Activated CD4-positive, alpha-beta T cell treated with anti-CD3 and anti-CD28 coated beads for 24 hours (primary cell): ENCODE measurements around the gene LRRTM4.
"Not testable (repeated sequence)": the region's sequence is repeated elsewhere in the genome, so short reads cannot be mapped to it uniquely, and the experiment has no call there.

Experiments
- DNase-seq, 2 donors: peaks; one replicate each; pipeline ENCODE4 v3.0.0-alpha.2; 2020; ENCODE audit warnings: low read depth in 2 of 2

The LRRTM4 gene

DNA sequence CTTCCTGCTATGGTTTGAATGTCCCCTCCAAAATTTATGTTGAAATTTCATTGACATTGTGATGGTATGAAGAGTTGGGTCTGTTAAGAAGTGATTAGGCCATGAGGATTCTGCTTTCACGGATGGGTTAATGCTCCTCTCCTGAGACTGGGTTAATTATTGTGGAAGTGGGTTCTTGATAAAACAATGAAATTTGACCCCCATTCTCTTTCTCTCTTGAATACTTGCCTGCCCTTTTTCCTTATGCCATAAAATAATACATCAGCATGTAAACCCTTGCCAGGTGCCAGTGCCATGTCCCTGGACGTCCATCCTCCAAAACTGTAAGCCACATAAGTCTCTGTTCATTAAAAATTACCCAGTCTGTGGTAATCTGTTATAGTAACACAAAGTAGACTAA lies 352.8 kb downstream of the LRRTM4 start:
- no peak for DNase-seq

DNA sequence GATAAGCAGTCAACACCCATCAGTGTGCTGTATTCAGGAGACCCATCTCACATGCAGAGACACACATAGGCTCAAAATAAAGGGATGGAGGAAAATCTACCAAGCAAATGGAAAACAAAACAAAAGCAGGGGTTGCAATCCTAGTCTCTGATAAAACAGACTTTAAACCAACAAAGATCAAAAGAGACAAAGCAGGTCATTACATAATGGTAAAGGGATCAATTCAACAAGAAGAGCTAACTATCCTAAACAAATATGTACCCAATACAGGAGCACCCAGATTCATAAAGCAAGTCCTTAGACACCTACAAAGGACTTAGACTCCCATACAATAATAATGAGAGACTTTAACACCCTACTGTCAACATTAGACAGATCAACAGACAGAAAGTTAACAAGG lies 358.2 kb downstream of the LRRTM4 start:
- DNase-seq: not testable (repeated sequence)

DNA sequence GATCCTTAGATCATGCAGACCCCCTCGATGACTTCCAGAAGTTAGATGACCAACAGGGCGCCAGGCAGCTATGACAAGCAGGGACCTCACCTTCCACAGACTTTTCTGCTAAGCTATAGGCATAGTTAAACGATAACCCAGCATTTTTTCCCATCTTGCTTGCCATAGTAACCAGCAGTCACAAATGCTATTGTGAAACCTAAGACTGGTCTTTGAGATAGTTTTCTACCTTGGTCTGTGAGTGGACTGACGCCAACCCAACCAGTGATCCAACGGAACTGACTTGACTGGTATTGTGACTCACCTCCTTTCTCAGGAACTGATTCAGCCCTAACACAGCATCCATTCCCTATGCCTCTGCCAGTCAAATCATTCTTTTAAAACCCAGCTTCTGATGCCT lies 361.2 kb downstream of the LRRTM4 start:
- DNase-seq: no peak

DNA sequence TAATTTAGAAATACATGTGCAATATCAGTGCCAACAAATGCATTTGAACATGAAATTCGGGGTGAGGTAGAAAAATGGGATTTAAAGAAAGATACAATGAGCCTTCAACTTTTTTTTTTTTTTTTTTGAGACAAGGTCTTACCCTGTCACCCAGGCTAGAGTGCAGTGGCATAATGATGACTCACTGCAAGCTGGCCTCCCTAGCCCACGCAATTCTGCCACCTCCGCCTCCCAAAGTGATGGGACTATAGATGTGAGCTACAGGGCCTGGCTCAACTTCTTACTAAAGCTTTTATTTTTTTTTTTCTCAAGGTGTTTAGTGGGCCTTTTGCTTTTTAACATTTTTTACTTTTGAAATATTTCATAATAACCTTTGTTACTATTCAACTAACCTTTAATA lies 365.6 kb downstream of the LRRTM4 start:
- DNase-seq: no peak

DNA sequence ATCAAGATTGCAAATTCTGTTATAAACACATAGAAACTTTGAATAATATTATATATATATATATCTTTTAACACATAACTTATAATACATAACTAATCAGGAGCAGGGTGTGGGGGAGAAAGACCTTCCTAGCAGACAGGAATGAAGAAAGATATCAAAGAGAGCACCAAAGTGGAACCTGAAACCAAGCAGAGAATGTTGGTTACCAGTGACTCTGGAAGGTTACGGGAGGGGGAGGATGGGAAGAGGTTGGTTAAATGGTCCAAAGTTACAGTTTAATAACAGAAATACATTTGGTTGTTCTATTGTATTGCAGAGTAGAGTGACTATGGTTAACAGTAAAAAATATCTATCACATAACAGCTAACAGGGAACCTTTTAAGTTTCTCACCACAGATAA lies 366.7 kb downstream of the LRRTM4 start:
- DNase-seq: no peak

DNA sequence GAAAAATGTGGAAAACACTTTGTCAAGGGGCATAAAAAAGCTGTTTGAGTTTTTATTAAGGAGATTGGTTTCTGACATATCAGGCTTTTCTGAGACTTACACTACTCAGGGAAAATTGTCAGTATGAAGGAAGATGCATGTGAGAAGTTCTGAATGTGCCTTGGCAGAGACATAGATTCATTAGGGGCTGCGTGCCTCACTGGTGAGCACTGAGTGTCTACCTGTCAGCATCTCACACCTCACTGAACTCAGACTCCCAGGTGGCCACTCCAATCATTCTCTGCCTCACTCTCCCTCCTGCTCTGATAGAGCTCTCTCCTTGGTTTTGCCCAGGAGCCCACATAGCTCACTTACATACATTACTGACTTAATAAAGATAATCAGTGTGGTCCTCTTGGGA lies 372.6 kb downstream of the LRRTM4 start:
- DNase-seq: no peak

DNA sequence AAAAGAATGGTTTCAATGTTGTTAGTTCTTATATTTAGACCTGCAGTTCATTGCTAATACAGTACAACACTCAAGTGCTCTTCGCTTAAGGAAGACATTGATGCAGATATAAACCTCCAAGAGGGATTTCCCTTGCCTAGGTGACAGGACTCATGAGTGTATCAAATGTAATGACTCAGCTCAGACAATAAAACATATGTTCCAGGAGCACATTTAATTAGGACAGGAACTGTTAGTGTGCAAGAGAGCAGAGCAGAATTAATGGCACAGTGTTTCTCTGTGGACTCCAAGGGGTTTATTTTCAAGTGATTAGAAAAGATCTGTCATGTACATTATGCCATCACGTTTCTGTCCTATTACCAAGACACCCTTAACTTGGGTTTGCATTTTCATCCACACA lies 375.0 kb downstream of the LRRTM4 start:
- DNase-seq: no peak

DNA sequence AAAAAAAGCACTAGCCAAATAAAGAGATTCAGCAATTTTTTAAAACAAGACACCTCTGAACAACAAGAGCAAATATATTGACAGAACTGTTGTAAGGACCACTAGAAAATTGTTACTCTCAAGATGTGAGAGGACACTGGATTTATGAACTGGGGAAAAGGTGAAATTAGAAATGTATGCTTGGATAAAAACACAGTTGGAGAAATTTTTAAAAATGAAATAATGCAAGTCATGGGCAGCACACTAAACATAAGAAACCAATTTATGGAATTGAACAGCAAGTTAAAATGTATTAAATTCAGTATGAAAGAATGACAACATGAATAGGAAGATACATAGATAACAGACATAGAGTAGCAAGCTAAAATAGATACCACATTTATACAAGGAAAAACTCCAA lies 377.4 kb downstream of the LRRTM4 start:
- no peak for DNase-seq

DNA sequence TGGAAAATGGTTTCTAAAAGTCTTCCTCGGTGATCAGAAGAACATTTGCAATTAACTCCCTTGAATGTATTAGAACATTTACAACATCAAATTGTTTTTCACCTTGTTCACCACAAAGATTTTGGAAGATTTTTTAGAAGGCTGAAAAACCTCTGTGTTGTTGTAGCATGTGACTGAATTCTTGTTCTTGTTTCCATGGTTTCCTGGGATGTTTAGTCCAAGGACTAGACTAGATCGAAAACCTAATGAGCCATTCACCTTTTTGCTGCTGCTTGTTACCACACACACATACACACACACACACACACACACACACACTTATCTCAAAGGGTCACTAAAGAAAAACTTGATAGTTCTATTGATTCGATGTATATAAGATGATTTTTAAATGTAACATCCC lies 380.0 kb downstream of the LRRTM4 start:
- no peak for DNase-seq

DNA sequence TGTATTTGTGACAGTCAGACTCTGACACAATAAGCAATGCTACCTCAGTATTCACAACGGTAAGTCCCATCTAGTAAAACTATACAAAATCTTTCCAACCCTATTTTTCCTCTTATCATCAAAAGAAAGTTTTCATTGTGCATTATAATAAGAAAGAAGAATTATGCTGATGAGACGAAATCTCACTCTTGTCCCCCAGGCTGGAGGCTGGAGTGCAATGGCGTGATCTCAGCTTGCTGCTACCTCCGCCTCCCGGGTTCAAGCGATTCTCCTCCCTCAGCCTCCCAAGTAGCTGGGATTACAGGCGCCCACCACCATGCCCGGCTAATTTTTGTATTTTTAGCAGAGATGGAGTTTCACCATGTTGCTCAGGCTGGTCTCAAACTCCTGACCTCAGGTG lies 393.7 kb downstream of the LRRTM4 start:
- DNase-seq: not testable (repeated sequence)

DNA sequence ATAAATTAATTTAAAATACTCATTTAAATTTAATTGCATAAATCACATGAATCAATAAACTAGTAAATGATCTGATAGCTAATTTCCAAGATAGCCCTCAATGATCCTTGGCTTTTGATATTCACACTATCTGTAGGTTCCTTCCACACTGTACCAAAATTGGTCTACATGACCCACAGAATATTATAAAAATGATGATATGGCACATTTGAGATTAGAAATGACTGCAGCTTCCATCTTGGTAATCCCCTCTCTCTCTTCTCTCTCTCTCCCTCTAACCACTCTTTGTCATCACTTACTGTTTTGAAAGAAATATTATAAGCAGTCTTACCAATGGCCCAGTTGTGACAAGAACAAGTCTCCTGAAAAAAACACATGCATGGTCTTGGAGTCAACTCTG lies 394.8 kb downstream of the LRRTM4 start:
- no peak for DNase-seq

DNA sequence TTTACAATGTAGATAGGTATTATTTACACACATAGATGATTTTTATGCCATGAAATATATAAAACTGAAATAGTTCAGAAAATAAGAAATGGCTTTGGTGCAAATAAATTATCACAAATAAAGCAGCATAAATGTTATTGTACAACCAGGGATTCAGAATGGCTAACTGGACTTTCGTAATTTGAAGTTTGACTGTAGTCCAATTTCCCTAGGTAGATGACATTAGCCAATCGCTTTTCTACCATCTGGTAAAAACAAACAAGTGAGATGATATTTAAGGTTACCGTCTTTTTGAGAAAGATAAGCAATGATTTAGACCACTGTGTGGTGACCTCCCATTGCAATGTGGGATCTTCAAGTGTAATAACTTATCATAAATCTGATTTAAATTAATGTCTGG lies 400.7 kb downstream of the LRRTM4 start:
- DNase-seq: no peak

DNA sequence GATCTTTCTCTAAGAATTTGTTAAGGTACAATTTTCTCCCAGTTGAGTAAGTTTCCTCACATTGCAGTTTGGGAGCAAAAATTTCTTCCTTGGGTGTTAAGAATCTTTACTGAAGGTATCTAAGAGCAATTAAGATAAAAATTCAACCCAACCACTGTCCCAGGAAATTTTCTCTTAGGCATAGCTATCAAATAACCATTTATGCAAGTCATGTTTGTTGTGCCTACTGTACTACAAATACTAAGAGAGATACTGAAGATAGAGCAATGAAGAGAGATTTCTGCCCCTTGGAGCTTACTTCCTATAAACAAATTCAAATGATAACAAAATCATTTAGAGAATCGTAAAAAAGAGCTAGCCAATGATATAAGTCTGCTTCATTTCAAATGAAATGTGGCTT lies 402.8 kb downstream of the LRRTM4 start:
- DNase-seq: no peak

DNA sequence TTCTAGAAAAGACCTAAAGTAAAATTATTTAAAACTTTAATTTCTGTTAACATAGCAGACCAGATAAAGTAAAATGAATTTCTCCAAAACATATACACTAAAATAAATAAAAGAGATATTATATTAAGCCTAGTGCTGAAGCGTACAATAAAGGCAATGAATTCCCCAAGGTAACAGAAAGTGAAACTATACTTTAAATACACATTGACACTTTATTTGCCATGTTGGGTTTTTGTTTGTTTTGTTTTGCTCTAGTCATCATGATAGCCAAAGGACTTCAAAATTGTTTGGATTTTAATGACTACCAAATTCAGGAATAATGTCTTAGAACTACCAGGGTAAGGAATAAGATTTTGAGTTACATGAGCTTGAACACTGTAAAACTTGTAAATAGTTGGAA lies 413.3 kb downstream of the LRRTM4 start:
- DNase-seq: no peak

DNA sequence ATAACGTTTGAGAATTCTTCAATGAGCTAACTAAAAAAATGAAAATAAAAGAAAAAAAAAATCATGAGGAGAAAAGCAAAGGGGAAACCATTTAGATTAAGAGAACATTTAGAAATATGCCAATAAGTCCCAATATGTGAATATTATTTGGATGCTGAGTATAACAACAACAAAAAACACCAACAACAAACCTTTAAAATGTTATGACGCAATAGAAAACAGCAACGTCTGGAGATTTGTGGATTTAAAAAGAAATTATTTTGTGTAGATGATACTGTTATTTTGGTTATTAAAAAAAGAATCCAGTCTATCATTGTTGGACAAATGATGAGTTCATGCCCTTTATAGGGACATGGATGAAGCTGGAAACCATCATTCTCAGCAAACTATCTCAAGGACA lies 417.2 kb downstream of the LRRTM4 start:
- no peak for DNase-seq

DNA sequence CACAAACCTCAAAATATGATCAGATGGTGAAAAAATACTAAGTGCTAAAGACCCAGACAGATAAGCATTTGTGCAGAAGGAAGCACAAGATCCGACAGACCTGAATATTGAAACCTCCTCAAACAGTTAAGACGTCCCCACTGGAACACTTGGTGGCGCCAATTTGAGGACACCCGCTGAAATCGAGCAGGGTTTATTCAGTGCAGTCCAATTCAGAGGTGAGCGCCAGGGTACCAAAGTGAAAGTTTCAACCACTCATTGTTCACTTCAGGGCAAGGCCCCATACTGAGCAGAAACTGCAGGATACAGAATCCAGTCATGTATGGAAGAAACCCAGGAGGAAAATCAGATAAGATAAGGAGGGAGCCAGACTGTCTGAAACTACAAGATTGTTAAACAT lies 417.6 kb downstream of the LRRTM4 start:
- DNase-seq: no peak

DNA sequence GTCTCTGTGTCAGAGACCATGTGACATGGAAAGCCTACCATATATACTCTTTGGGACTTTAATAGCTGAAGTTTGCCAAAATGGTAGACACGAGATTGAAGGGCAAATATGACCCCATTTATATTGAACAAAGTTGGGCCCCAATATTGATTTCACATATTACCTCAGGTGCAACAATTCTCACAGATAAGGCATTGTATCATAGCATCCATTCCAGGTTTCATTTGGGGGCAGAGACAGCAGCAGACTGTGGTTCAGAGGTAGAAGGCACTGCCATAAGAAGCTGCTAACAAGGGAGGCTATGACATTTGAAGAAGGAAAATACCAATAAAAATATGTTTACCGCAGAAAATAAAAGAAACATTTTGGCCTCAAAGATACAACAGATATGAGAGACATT lies 419.2 kb downstream of the LRRTM4 start:
- DNase-seq: no peak

DNA sequence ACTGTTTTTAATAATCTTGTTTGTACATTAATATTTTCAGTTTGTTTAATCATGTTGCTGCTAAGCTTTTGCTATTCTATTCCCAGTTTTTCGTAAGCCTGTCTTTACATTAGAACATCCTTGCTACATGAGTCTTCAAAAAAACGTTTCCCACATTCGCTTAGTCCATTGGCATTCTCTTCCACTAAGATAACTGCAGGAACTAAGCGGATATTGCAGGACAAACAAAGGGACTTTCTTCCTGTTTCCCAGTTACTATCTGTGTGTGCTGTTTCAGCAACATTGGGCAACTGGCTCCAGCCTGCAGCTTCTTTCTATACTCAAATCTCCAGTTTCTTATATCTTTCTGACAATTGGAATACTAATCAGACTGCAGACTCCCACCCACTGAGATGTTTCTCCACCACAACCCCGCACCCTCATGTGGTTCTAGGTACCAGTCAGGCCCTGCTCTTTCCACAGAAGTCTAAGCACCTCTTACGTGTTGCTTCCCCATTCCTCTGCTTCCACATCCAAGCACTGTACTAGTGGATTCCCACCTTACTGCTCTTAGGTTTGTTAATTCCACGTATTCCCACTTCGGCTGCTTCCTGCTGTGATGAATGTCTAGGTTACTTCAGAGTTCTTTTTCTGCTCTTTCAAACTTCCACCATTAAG lies 420.3 kb downstream of the LRRTM4 start:
- DNase-seq: no peak

DNA sequence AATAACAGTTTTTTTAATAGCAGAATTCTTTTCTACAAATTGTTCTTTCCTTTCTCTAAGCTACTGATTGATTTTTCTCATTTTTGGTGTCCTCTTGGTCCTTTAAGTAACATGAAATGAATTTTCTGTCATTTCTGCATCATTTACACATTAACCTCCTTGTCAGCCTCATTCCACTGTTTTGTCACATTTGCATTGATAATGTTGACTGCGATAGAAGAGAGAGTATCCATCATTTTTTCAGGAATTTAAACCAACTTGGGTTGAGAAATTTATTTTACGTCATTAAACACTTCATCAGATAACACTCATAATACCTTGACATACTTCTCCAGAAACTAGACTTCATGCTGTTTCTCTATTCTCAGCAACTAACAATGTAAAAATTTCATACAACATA lies 422.2 kb downstream of the LRRTM4 start:
- no peak for DNase-seq

DNA sequence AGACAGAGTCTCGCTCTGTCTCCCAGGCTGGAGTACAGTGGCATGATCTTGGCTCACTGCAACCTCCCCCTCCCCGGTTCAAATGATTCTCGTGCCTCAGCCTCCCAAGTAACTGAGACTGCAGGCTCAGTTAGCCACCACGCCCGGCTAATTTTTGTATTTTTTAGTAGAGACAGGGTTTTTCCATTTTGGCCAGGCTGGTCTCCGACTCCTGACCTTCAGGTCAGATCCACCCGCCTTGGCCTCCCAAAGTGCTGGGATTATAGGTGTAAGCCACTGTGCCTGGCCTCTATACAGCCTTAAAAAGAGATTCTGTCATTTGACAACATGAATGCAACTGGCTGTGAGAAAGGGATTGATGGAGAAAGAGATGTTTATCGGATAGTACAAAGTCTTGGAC lies 426.7 kb downstream of the LRRTM4 start:
- not testable (repeated sequence) for DNase-seq

DNA sequence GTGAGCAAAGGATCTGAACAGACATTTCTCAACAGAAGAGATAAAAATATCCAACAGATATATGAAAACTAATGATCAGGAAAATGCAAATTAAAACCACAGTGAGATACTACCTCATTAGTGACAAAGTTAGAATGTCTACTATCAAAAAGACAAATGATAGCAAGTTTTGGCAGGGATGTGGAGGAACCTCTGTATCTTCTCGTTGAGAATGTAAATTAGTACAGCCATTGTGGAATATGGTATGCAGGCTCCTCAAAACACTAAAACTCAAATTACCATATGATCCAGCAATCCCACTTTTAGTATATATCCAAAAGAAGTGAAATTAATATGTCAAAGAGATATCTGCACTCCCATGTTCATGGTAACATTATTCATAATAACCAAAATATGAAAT lies 427.1 kb downstream of the LRRTM4 start:
- no peak for DNase-seq

DNA sequence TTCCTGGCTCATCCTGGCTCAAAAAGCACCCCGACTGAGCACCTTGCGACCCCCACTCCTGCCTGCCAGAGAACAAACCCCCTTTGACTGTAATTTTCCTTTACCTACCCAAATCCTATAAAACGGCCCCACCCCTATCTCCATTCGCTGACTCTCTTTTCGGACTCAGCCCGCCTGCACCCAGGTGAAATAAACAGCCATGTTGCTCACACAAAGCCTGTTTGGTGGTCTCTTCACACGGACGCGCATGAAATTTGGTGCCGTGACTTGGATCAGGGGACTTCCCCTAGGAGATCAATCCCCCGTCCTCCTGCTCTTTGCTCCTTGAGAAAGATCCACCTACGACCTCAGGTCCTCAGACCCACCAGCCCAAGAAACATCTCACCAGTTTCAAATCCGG lies 433.8 kb downstream of the LRRTM4 start:
- not testable (repeated sequence) for DNase-seq

DNA sequence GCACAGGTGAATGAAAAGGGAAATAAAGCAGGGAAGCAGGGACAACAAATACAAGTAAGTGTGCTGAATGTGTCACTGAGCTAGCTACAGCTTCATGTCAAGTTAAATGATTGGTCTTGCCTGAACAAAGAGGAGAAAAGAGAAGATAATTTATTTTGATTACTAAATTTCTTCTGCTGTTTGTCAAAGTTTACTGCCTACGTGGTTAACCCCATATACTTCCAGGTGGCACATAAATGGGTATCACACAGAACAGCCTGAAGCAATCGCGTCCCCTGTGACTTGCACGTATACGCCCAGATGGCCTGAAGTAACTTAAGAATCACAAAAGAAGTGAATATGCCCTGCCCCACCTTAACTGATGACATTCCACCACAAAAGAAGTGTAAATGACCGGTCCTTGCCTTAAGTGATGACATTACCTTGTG lies 434.2 kb downstream of the LRRTM4 start:
- no peak for DNase-seq

DNA sequence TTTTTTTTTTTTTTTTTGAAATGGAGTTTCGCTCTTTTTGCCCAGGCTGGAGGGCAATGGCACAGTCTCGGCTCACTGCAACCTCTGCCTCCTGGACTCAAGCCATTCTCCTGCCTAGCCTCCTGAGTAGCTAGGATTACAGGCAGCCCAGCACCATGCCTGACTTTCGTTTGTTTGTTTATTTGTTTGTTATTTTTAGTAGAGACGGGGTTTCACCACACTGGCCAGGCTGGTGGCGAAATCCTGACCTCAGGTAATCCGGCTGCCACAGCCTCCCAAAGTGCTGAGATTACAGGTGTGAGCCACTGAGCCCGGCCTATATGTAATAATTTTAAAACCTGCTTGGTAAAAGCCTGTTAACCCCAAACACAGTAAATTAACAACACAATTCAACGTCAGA lies 435.7 kb downstream of the LRRTM4 start:
- DNase-seq: no peak
